Colonic mucosa (tissue), 4 donors: ENCODE measurements around the gene DRD2. TPM values are rescaled to one million over a fixed set of nuclear protein-coding genes. Genes with fewer than 3 reads are reported as not detected.

Experiments
- DNase-seq: peaks from one replicate; pipeline ENCODE4 v3.0.0-alpha.2; 2020
- H3K27ac ChIP-seq: fragments of 200-600 bp; one replicate; pipeline ENCODE4 v1.8.0; 2021
- H3K27me3 ChIP-seq: fragments of 200-600 bp; one replicate; pipeline ENCODE4 v1.8.0; 2021
- H3K36me3 ChIP-seq: fragments of 200-600 bp; one replicate; pipeline ENCODE4 v1.8.0; 2021
- H3K4me1 ChIP-seq: fragments of 200-600 bp; one replicate; pipeline ENCODE4 v1.8.0; 2021; ENCODE audit warnings: mild to moderate bottlenecking
- H3K4me3 ChIP-seq: fragments of 200-600 bp; one replicate; pipeline ENCODE4 v1.8.0; 2021
- H3K9ac ChIP-seq, 2 donors: one replicate each; pipeline ENCODE4 v1.7.0; 2013; ENCODE audit warnings: control low read depth in 2 of 2, low read depth in 2 of 2, low read length in 2 of 2
- H3K9me3 ChIP-seq: fragments of 200-600 bp; one replicate; pipeline ENCODE4 v1.8.0; 2021
- CTCF ChIP-seq: fragments of 200-600 bp; IDR thresholded peaks from one replicate; pipeline ENCODE4 v1.8.0; 2022; ENCODE audit warnings: antibody characterized with exemption, mild to moderate bottlenecking
- intact Hi-C: fragments of 100-400 bp; cut with DNase I; formaldehyde crosslinking; loops from one replicate; pipeline ENCODE4 v1.14.1; 2022
- total RNA-seq, 2 donors: library from RNA; stranded (reverse); fragmentation: NEBNext Ultra II Directional in 1 of 2; extraction: Animal tissue kit (Norgen Biotek cat#: 25700) in 1 of 2; gene quantifications; one replicate each; pipeline ENCODE4 v1.2.1, GENCODE V29; 2021
- donor health status: healthy.
- donor health status: DM: no; HTN: no; CAD: no.
- donor health status: DM: no; HTN: no; CAD: no.

DRD2 gene
- total RNA-seq, 2 donors from 2014 or later = 0.10 to 0.27 TPM

GRCh38 chr11:113467545-113467944 is 7.7 kb downstream of the DRD2 start:
- TF ChIP-seq CTCF = no peak
- intact Hi-C loops = no loop called here
- H3K9me3 ChIP-seq = no peaks in the 10 kb centered on the region
- no peak overlapping the region for H3K9ac ChIP-seq
- no peaks in the 10 kb centered on the region for H3K4me1 ChIP-seq
- no peaks in the 10 kb centered on the region for H3K27me3 ChIP-seq
- H3K36me3 ChIP-seq = no peaks in the 10 kb centered on the region
- DNase-seq = no peak
- H3K4me3 ChIP-seq = no peak overlapping the region
- no peak overlapping the region for H3K27ac ChIP-seq

- no peak for TF ChIP-seq CTCF
- H3K27ac ChIP-seq = no peak overlapping the region
- no peaks in the 10 kb centered on the region for H3K27me3 ChIP-seq
- H3K9me3 ChIP-seq = no peaks in the 10 kb centered on the region
- no peak for DNase-seq
- intact Hi-C loops = no loop called here
- no peak overlapping the region for H3K9ac ChIP-seq
- H3K4me3 ChIP-seq = no peak overlapping the region
- H3K4me1 ChIP-seq = no peaks in the 10 kb centered on the region
- H3K36me3 ChIP-seq = no peaks in the 10 kb centered on the region
Observed at GRCh38 chr11:113465786-113466185, 9.4 kb downstream of the DRD2 start.

GRCh38 chr11:113464416-113464815 is 10.8 kb downstream of the DRD2 start:
- Histone ChIP-seq H3K9ac (no peak overlapping the region), H3K4me3 (no peak overlapping the region), H3K4me1 (no peaks in the 10 kb centered on the region), H3K9me3 (no peaks in the 10 kb centered on the region), H3K36me3 (no peaks in the 10 kb centered on the region), H3K27ac (no peak overlapping the region), H3K27me3 (no peaks in the 10 kb centered on the region)
- no peak for TF ChIP-seq CTCF
- DNase-seq = no peak
- intact Hi-C loops = no loop called here

GRCh38 chr11:113462830-113463229 is 12.4 kb downstream of the DRD2 start:
- Histone ChIP-seq H3K27me3 (no peaks in the 10 kb centered on the region), H3K4me3 (no peak overlapping the region), H3K9ac (no peak overlapping the region), H3K4me1 (no peaks in the 10 kb centered on the region), H3K36me3 (no peaks in the 10 kb centered on the region), H3K27ac (no peak overlapping the region), H3K9me3 (no peaks in the 10 kb centered on the region)
- no peak for TF ChIP-seq CTCF
- intact Hi-C loops = no loop called here
- DNase-seq = no peak

- DNase-seq = no peak
- H3K36me3 ChIP-seq = no peaks in the 10 kb centered on the region
- H3K9ac ChIP-seq = no peak overlapping the region
- no peaks in the 10 kb centered on the region for H3K9me3 ChIP-seq
- intact Hi-C loops = no loop called here
- H3K27me3 ChIP-seq = no peaks in the 10 kb centered on the region
- TF ChIP-seq CTCF = no peak
- H3K4me1 ChIP-seq = no peaks in the 10 kb centered on the region
- H3K27ac ChIP-seq = no peak overlapping the region
- H3K4me3 ChIP-seq = no peak overlapping the region
Observed at GRCh38 chr11:113461639-113462038, 13.6 kb downstream of the DRD2 start.

- no peaks in the 10 kb centered on the region for H3K9me3 ChIP-seq
- H3K27me3 ChIP-seq = no peaks in the 10 kb centered on the region
- no peaks in the 10 kb centered on the region for H3K36me3 ChIP-seq
- H3K9ac ChIP-seq = no peak overlapping the region
- TF ChIP-seq CTCF = no peak
- intact Hi-C loops = no loop called here
- no peak overlapping the region for H3K4me3 ChIP-seq
- H3K4me1 ChIP-seq = no peaks in the 10 kb centered on the region
- DNase-seq = no peak
- H3K27ac ChIP-seq = no peak overlapping the region
Observed at GRCh38 chr11:113460469-113460868, 14.7 kb downstream of the DRD2 start.
